Posterior vena cava (tissue), 2 donors: ENCODE results near the gene SIRT6. TPM values are rescaled to one million over a fixed set of nuclear protein-coding genes. Genes with fewer than 3 reads are reported as not detected.
"Not testable (repeated sequence)": the region's sequence is repeated elsewhere in the genome, so short reads cannot be mapped to it uniquely, and the experiment has no call there.

Experiments
- DNase-seq: peaks from one replicate; pipeline ENCODE4 v3.0.0-alpha.2; 2020; ENCODE audit warnings: low spot score
- intact Hi-C, 2 donors: fragments of 100-400 bp; cut with DNase I; formaldehyde crosslinking; loops; one replicate each; pipeline versions ENCODE4 v1.14.1 to v1.14.2; 2022 to 2023
- total RNA-seq, 2 donors: library from RNA; stranded (reverse); fragmentation: NEBNext Ultra II Directional; extraction: Animal tissue kit (Norgen Biotek cat#: 25700); gene quantifications; one replicate each; pipeline ENCODE4 v1.2.1, GENCODE V29; 2021
- donor health status: DM: yes; HTN: yes; CAD: no.
- donor health status: DM: yes; HTN: yes; CAD: no.

The SIRT6 gene
- total RNA-seq, 2 donors from 2014 or later, result 16.4 to 18.4 TPM

DNA sequence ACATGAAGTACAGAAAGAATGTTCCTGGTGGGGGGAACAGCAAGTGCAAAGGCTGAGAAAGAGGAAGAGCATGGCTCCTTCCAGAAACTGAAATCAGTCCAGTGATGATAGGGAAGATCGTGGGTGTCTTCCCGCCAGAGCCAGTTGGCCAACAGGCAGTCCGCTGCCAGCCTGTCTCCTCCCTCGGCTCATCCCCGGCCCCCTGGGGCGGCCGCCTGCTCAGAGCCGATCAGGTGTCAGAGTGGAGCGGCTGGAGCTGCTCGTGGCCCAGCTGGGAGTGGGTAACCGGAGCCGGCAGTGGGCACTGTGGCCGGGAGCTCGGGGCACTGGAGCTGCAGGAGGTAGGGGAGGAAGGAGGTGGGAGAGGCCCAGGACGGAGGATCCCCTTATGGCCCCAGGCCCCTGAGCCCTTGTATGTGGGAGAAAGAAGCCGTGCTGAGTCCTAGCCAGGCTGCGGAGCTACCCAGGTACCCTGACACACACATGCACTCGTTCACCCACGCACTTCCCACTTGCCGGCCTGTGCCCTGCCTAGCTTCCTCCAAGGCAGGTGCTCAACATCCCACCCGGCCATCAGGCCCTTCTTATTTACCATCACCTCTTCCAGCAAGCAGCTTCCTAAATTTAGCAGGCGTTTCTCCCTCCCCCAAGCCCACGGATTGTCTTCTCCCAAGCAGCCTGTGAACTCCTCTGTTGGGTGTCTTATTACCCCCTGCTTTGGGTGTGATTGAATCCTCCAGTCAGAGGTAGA lies 1.8 kb upstream of the SIRT6 start:
- no peak for DNase-seq
- intact Hi-C loops, result no loop called here

DNA sequence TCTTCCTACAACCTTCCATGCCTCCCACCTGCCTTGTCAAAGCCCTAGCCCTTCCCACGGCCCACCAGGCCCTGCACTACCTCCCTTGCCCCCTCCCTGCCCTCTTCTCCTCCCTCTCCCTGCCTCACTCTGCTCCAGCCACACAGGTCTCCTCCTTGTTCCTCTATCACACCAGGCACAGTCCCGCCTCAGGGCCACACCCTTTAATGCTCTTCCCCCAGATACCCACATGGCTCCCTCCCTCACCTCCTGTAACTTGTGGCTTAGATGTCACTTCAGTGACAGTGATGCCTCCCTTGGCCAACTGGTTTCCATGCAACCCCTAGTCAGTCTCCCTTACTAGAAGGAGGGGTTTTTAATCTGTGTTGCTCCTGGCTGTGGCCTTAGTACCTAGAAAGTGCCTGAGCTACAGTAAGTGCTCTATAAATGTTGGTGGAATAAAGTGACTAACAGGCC lies 1.3 kb downstream of the SIRT6 start:
- intact Hi-C loops, result no loop called here
- DNase-seq, result no peak

DNA sequence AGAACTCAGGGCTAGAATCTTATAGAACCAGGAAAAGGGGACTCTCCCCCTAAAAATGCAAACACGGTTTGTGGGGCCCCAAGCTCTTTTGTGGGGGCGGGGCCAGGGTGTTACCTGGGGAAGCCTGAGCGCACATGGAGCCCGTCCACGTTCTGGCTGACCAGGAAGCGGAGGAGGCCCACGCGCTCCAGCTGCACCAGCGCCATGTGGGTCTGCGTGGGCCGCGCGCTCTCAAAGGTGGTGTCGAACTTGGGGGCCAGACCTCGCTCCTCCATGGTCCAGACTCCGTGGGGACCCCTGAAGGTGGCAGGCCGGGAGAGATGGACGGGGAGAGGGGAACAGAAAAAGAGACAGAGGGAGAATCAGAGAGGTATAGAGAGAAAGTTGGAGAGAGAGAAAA lies 3.4 kb downstream of the SIRT6 start:
- intact Hi-C loops, result no loop called here
- no peak for DNase-seq

DNA sequence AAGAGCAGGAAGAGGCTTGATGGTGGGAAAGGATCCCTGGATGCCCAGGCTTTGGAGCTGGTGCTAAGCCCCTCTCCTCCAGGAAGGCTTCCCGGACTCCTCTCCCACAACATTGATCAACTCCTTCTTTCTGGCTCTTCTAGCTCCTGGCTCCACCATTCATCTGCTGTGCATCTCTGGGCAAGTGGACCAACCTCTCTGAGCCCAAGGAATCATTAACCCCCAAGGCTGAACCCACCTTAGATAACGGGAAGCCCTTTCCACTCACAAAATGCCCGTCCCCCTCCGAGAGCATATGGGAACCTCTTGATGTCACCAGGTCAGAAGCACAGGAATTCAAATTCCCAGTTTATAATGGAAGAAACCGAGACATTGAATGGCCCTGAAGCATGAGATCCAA lies 5.2 kb downstream of the SIRT6 start:
- intact Hi-C loops, result no loop called here
- no peak for DNase-seq

DNA sequence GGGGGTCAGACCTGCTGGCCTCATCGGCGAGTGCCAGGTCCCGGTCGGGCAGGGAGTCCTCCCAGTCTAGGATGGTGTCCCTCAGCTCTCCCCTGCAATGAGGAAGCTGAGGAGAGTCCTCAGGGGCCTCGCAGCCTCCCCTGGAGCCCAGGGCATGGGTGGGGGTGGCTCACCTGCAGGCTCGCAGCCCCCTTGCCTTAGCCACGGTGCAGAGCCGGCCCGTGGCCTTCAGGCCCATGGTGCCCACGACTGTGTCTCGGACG lies 6.8 kb downstream of the SIRT6 start:
- DNase-seq, result no peak
- intact Hi-C loops, result no loop called here

DNA sequence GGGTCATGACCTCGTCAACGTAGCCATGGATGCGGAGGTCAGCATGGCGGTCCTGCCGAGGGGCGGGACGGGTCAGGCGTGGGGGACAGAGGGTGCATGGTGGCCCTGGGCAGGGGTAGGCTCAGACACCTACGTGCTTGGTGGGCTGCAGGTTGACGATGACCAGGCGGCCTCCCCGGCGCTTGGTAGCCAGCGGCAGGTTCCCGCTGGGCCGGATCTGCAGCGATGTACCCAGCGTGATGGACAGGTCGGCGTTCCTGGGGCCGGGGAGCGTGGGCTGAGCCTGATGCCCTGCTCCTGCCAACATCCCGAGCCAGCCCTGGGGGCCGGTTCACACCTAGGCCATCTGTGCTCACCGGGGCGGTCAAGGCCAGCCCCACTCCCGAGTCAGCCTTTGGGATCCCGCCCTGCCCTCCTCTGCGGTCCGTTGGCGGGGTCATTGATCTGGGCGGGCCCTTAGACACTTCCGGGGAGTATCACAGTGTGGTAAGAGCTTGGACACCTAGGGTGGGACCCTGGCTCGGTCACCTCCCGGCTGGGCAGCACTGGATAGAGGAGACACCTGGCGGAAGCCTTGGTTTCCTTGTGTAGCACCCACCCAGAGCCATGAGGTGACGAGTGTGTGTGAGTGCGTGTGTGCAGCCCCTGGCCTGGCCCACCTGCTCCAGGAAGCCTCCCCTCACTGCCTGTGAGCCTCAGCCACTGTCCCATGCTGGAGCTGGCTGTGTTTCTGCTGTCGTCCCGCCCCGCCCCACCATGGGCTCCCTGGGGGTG lies 7.3 kb downstream of the SIRT6 start:
- intact Hi-C loops, result no loop called here
- no peak for DNase-seq

DNA sequence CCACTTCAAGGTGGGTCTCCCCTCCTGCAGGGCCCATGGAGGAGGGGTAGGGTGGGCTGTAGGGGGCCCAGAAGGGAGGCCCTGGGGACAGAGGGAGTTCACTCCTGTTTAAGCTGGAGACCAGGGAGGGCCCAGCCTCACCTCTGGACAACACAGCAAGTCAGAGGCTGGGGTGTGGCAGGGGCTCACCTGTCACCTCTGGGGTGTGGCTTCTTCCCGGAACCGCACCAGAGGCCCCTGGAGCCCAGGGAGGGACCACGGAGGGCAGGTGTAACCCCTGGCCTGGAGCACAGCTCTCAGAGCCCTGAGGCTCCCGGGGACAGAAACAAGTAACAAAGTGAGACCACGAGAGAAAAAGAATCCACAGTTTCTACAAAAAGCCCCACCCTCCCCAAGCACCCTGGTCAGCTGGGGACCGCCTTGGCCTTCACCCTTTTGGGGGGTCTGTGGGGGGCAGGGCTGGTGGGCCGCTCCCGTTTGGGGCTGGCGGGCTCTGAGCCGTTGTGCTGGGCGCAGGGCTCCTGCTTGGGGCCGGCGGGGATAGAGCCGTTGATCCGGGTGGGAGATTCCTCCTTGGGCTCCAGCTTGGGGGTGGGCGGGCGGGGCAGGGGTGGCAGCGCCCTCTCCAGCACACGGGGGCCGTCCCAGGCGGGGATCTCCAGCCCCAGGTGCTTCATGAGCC lies 8.0 kb downstream of the SIRT6 start:
- intact Hi-C loops, result no loop called here
- DNase-seq, result no peak

DNA sequence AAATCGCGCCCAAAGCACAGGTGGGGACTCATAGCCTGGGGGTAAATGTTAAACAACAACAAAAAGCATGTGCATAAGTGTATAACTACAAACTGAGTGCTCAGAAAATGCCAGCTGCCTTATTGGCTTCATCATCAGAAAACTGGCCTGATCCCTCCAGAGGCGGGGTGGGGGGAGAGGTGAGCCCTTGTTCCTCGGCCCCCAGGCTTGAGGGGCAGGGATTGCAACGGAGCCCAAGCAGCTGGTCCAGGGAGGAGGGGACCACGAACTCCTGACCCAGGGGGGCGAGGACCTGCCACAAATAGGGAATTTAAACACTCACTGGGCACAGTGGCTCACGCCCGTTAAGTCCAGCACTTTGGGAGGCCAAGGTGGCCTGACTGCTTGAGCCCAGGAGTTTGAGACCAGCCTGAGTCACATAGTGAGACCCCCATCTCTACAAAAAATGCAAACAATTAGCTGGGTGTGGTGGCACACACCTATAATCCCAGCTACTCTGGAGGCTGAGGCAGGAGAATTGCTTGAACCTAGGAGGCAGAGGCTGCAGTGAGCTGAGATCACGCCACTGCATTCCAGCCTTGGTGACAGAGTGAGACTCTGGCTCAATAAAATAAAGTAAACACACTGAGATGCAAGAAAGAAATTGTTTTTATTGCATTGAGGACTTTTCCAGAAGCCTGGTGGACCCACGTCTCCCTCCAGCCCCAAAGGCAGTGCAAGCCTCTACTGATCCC lies 8.7 kb downstream of the SIRT6 start:
- no peak for DNase-seq
- intact Hi-C loops, result no loop called here

DNA sequence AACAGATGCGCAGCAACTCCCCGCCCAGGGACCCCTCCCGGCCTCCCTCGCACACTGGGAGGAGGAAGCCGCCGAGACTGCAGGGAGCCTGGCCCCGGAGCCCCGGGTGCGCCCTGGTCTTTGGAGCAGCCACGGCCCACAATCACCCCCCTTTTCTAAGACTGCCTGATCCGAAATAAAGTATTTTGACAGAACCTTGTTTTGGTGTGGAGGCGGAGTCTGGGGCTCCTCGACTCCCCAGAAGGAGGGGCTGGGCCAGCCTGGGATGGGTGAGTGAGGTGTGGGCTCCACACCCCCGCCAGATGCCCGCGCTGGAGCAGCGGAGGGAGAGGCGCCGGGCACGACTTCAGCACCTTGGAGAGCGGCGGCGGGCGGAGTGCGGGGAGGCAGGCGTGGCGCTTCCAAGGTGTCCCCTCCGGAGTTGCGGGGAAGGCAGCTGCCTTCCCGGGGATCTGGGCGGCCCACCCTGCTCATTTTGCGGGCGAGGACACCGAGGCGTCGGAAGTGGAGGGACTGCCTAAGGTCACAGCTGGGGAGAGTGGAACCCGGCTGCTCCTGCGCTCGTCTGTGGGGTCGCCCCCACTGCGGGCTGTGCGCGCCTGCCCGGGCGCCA lies 9.4 kb downstream of the SIRT6 start:
- intact Hi-C loops, result no loop called here
- DNase-seq, result peak; percentile 91

DNA sequence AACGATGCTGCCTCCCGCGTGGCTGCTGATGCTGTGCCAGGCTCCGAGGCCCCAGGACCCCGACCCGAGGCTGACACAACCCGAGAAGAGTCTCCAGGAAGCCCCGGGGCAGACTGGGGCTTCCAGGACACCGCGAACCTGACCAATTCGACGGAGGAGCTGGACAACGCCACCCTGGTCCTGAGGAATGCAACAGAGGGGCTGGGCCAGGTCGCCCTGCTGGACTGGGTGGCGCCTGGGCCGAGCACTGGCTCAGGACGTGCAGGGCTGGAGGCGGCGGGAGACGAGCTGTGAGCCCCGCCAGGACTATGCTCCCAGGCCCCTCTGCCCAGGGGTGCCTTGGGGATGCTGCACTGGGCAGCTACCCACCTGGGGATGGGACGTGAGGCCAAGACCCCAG lies 10.7 kb downstream of the SIRT6 start:
- DNase-seq, result no peak
- intact Hi-C loops, result no loop called here

DNA sequence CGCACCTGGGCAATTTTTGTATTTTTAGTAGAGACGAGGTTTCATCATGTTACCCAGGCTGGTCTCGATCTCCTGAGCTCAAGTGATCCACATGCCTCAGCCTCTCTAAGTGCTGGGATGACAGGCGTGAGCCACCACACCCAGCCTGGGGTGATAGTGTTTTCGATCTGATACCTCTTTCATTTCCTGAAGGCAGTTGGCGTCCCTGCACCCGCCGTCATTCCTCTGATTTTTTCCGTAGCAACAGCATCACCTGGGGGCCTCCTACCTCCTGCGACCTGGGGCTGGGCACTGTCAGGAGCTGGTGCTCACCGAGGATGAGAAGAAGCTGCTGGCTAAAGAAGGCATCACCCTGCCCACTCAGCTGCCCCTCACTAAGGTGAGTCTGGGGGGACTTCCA lies 18.1 kb downstream of the SIRT6 start:
- no peak for DNase-seq
- intact Hi-C loops, result no loop called here

DNA sequence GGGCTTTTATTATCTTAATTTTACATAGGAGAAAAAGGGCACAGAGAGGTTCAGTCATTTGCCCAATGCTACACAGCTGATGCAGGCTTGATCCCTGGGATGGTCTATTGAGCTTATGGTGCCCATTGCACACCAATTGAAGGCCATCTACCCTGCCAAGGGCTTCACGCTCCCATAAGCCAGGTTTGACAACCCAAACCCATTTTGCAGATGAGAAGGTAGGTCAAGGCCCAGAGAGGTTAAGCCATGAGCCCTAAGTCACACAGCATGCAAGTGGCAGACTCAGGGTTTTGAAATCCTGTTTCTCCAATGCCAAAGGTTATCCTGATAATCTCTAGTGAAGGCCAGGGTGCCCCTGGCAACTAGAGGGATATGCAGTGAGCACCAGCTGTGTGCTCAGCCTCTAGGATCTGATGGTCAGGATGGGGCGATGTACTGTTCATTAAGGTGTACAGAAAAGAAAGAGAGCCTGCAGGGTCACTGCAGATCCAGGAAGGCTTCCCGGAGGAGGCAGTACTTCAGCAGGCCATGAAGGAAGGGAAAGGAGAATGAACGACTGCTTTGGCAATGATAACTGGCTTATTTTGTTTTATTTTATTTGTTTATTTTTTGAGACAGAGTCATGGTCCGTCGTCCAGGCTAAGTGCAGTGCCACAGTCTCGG lies 20.8 kb downstream of the SIRT6 start:
- intact Hi-C loops, result no loop called here

DNA sequence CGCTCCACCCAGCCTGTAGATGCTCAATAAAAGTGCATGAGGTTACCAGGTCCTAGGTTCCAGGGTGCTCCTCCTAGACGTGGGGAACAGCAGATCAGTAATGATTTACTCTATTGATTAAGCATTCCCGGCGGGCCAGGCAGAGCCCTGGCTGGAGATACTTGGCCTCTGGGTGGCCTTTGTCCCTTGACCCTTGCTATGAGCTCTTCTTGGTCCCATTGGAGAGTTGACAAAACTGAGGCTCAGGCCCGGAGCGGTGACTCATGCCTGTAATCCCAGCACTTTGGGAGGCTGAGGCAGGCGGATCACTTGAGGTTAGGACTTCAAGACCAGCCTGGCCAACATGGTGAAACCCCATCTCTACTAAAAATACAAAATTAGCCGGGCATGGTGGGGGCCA lies 24.4 kb downstream of the SIRT6 start:
- DNase-seq, intact Hi-C loops: not testable (repeated sequence)

More for the DNA sequence above, 20.8 kb downstream of the SIRT6 start:
- no peak for DNase-seq

DNA sequence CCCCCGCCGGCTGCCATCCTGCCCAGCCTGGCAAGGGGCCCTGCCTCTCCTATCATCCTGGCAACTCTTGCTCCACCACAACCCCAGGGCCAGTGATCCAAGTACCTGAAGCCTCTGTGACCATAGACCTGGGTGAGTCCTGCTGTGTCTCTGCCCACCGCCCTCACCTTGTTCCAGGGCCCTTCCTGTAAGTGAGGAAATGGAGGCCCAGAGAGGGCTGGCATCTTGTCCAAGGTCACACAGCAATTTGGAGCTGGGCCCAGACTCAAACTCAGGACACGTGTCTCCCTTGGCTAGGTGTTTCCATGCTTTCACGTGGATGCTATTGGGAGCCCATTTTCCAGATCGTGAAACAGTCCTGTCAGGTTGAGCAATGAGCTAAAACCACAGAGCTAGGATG lies 25.2 kb downstream of the SIRT6 start:
- no peak for DNase-seq
- intact Hi-C loops, result no loop called here

DNA sequence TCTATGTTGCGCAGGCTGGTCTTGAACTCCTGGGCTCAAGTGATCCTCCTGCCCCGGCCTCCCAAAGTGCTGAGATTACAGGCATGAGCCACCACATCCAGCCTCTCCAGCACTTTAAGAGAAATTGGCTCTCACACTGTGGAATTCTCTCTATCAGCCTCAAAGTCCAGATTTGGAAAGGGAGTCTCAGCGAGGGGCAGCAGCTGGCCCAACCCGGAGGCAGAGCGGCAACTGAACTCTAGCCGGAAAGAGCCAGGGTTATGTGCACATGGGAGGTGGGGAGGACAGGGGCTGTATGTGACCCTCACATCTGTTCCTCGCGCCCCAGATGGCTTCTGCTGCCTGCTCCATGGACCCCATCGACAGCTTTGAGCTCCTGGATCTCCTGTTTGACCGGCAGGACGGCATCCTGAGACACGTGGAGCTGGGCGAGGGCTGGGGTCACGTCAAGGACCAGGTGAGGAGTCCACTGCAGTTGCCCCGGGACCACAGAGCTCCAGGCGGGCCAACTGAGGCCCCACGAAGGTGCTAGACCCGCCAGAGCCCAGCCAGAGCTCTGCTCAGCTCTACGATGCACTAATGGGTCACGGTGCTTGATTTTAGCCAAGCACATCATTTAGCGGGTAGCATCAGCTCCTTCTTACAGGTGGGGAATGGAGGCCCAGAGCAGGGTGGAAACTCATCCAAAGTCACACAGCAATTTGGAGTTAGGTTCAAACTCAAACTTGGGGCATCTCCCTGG lies 27.6 kb downstream of the SIRT6 start:
- intact Hi-C loops, result no loop called here
- DNase-seq, result no peak

DNA sequence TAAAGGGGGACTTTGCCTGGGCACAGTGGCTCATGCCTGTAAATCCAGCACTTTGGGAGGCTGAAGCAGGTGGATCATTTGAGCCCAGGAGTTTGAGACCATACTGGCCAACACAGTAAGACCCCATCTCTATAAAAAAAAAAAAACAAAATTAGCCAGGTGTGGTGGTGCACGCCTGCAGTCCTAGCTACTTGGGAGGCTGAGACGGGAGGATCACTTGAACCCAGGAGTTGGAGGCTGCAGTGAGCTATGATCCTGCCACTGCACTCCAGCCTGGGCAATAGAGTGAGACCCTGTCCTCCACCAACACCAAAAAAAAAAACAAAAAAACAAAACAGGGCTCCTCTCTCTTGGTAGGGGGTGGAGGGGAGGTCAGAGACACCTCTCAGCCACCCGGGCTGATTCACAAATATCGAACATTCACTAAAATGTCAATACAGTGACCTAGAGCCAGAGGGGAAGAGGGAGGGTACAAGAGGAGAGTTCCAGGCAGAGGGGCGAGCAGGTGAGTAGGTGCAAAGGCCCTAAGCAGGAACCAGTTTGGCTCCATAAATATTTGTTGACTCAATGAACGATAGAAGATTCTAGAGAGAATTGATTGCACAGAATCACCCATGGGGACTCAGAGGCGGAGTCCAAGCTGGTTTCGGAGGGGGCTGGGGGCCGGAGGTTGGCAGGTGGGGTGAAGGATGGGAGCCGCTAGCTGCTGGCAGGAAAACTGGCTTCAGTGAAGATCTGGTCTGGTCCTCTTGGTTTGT lies 29.9 kb downstream of the SIRT6 start:
- DNase-seq, result no peak
- intact Hi-C loops, result no loop called here

DNA sequence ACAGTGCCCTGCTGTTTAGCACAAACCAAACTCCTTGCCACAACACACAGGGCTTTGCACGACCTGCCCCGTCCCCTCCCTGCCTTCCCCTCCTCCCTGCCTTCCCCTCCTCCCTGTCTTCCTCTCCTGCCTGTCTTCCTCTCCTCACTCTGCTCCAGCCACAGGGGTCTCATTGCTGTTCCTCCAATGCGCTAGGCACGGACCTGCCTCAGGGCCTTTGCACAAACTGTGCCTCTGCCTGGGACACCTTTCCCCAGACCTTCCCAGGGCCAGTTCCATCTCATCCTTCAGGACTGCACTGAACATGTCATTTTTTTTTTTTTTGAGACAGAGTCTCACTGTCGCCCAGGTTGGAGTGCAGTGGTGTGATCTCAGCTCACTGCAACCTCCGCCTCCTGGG lies 30.7 kb downstream of the SIRT6 start:
- DNase-seq, result no peak
- intact Hi-C loops, result no loop called here
